Cardiac muscle cell (in vitro differentiated cells and primary cell): Measurements from ENCODE around the gene FOXD1. TPM values are rescaled to one million over a fixed set of nuclear protein-coding genes. Genes with fewer than 3 reads are reported as not detected.

Experiments used
- DNase-seq, 2 donors: peaks; one replicate each; pipeline versions ENCODE4 v3.0.0 to v3.0.0-alpha.2; 2010 to 2017; ENCODE audit warnings: low read depth in 1 of 2, low spot score in 1 of 2
- H3K27ac ChIP-seq: fragments of 200-600 bp; sonication (generic); 2 replicates; pipeline ENCODE4 v1.5.1; 2016
- H3K27me3 ChIP-seq: fragments of 200-600 bp; sonication (generic); 2 replicates; pipeline ENCODE4 v1.6.0; 2016; ENCODE audit warnings: control low read depth
- H3K36me3 ChIP-seq: fragments of 200-600 bp; sonication (generic); 2 replicates; pipeline ENCODE4 v1.5.1; 2016; ENCODE audit warnings: control low read depth
- H3K4me1 ChIP-seq: fragments of 200-600 bp; sonication (generic); 2 replicates; pipeline ENCODE4 v1.8.1; 2017; ENCODE audit warnings: low read depth, mild to moderate bottlenecking, mixed run types
- H3K4me3 ChIP-seq: fragments of 200-600 bp; sonication (generic); 2 replicates; pipeline ENCODE4 v1.5.1; 2016; ENCODE audit warnings: mild to moderate bottlenecking
- H3K9me3 ChIP-seq: fragments of 200-600 bp; sonication (generic); 2 replicates; pipeline ENCODE4 v1.5.1; 2017; ENCODE audit warnings: low read depth, mild to moderate bottlenecking, control low read depth
- polyA plus RNA-seq: library from polyadenylated mRNA; unstranded; fragments of >200 nt; fragmentation: Nextera tagmentation; extraction: Ambion mirVana; gene quantifications from 2 replicates; pipeline ENCODE4 v1.2.1, GENCODE V29; 2016
- total RNA-seq: library from RNA; depleted of rRNA; stranded (reverse); fragments of >200 nt; gene quantifications from 2 replicates; pipeline ENCODE4 v1.2.3, GENCODE V29; 2016
- TF ChIP-seq, protein P1 (sequence below): IDR thresholded peaks from 2 replicates; pipeline ENCODE4 v1.5.1; 2012; ENCODE audit warnings: low read depth, mild to moderate bottlenecking, low read length

FOXD1 gene
- total and polyA plus RNA-seq, 2 experiments from 2014 or later, result 0.28 TPM; not detected in 1

DNA sequence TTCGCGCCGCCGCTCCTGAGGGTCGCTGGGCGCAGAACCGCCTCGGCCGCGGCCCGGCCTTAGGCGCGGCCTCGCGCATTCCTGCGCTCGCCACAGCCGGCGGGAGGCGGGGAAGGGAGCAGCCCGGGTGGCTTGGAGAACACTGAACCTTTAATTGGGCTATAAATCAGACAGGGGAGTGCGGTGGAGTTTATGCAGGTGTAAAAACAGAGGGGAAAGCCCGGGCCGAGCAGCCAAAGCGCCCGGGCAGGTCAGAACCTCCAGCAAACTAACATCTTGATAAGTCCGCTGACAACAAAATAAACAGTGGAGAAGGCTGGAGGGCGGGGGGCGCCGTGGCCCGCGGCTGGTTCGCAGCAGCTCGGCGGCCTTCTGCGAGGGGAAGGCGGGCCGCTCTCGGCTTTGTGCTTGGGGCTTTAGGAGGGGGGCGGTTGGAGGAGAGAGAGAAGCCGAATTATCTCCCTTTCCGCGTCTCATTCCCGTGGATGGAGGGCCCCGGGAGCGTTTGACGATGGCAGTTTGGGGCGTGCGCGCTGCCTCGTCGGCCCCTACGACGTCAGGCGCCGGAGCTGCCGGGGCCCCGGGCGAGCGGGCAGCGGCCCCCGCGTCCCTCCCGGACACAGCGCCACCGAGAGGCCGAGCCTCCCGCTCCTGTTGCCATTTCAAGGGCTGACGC is 11.3 kb downstream of the FOXD1 start:
- H3K27me3 ChIP-seq, result peaks cover 99% of the 10 kb centered on the region
- H3K4me1 ChIP-seq, result no peaks in the 10 kb centered on the region
- TF ChIP-seq, protein P1, sequence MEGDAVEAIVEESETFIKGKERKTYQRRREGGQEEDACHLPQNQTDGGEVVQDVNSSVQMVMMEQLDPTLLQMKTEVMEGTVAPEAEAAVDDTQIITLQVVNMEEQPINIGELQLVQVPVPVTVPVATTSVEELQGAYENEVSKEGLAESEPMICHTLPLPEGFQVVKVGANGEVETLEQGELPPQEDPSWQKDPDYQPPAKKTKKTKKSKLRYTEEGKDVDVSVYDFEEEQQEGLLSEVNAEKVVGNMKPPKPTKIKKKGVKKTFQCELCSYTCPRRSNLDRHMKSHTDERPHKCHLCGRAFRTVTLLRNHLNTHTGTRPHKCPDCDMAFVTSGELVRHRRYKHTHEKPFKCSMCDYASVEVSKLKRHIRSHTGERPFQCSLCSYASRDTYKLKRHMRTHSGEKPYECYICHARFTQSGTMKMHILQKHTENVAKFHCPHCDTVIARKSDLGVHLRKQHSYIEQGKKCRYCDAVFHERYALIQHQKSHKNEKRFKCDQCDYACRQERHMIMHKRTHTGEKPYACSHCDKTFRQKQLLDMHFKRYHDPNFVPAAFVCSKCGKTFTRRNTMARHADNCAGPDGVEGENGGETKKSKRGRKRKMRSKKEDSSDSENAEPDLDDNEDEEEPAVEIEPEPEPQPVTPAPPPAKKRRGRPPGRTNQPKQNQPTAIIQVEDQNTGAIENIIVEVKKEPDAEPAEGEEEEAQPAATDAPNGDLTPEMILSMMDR, result peak; percentile 6
- no peaks in the 10 kb centered on the region for H3K36me3 ChIP-seq
- no peak overlapping the region for H3K27ac ChIP-seq
- peak in 1 of 2 donors; percentile 65 for DNase-seq
- peak overlapping the region; percentile 18 for H3K4me3 ChIP-seq
- H3K9me3 ChIP-seq, result no peaks in the 10 kb centered on the region

DNA sequence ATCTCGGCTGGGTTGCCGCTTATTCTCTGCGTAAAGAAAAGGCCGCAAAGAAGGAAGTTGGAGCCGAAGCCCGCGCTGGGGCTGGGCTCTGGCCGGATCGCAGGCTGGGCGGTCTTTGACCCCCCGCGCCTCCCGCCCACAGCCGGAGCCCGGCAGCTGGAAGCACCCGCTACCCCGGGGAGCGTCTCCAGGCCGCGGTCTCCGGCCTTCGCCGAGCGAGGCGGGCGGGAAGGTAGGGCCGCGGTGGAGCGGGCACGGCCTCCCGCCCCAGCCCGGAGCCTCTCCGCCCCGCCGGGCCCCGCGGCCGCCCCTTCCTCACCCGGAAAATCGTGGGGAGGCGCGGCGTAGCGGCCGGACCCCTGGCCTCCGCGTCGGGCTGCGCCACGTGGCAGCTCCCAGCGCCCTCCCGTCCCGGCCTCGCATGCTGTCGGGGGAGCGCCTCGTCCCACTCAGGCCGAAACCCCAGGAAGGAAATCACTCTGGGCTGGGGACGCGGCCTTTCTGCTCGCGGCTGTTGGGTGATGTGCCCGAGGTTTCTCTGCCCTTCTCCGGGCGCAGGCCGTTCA is 12.0 kb downstream of the FOXD1 start:
- no peaks in the 10 kb centered on the region for H3K9me3 ChIP-seq
- H3K27ac ChIP-seq, result no peak overlapping the region
- H3K27me3 ChIP-seq, result peaks cover 99% of the 10 kb centered on the region
- TF ChIP-seq, protein P1, result no peak
- H3K4me1 ChIP-seq, result no peaks in the 10 kb centered on the region
- H3K4me3 ChIP-seq, result peak overlapping the region; percentile 18
- no peak for DNase-seq
- no peaks in the 10 kb centered on the region for H3K36me3 ChIP-seq

DNA sequence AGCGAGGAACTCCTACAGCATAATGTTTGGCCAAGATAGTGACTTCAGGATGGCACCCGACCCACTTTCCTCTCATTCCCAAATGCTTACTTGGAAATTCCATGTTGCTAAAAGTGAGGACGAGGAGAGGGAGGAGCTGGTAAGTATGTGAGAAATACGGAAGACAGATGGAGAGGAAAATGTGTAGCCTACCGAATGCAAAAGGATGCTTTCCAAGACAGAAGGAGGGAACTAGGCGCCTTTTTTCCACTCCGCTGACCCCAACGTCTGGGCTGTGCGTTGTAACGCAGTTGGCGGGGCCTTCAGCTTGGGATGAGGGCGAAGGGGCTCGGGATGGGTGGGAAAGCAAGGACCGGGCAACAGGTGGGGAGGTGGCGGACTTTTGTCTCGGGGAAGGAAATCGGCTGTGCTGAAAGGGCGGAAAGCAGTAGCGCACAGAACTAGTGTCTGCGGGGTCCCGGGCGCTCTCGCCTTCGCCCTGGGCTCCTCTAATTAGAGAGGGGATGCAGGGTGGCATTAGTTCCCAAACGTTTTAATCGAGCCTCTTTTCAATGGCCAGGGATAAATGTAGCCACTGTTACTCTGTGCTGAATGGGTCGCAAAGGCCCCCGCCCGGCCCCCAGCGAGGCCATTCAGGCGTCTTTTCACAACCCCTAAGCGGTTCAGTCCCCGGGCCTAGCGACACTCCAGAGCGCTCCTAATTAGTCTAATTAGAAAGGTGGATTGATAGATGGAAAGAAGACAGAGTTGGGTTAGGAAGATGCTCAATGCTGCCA is 12.6 kb downstream of the FOXD1 start:
- TF ChIP-seq, protein P1, result no peak
- Histone ChIP-seq H3K4me3 (peak overlapping the region; percentile 18), H3K36me3 (no peaks in the 10 kb centered on the region), H3K4me1 (no peaks in the 10 kb centered on the region), H3K27me3 (peaks cover 99% of the 10 kb centered on the region), H3K27ac (no peak overlapping the region), H3K9me3 (no peaks in the 10 kb centered on the region)
- no peak for DNase-seq

DNA sequence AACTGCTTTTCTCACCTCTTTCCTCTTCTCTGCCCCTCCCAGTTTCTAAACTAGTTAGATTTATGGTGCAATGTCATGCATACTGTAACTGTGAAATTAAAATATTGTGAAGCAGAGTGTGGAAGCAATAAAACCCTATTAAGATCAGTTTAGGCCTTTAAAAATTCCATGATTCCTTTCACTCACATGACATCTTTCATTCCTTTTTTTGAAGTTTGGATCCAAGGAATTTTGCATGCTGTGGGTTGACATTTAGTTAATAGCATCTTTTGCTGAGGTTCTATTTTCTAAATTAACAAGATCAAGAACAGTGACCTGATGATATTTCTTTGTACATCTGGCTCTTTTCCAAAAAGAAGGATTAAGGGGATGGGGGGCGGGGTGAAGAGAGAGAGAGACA is 13.7 kb downstream of the FOXD1 start:
- Histone ChIP-seq H3K36me3 (no peaks in the 10 kb centered on the region), H3K9me3 (no peaks in the 10 kb centered on the region), H3K27me3 (peaks cover 100% of the 10 kb centered on the region), H3K4me1 (no peaks in the 10 kb centered on the region), H3K4me3 (no peak overlapping the region), H3K27ac (no peak overlapping the region)
- TF ChIP-seq, protein P1, result no peak
- DNase-seq, result no peak

- Histone ChIP-seq H3K4me3 (no peak overlapping the region), H3K4me1 (no peaks in the 10 kb centered on the region), H3K27ac (no peak overlapping the region), H3K36me3 (no peaks in the 10 kb centered on the region), H3K9me3 (no peaks in the 10 kb centered on the region), H3K27me3 (peaks cover 99% of the 10 kb centered on the region)
- no peak for DNase-seq
- TF ChIP-seq, protein P1, result no peak
These were observed 14.1 kb downstream of the FOXD1 start for GRCh38 chr5:73434461-73434860.
